GM18505 (cell line): Measurements from ENCODE around the gene GABRR2.
"Not testable (repeated sequence)": the region's sequence is repeated elsewhere in the genome, so short reads cannot be mapped to it uniquely, and the experiment has no call there.

Experiments
- ATAC-seq: cut with Tn5 transposase; IDR thresholded peaks from one replicate; pipeline ENCODE4 v1.9.1; 2021; ENCODE audit not compliant: unreplicated experiment
- POLR2A ChIP-seq: IDR thresholded peaks from 4 replicates; pipeline ENCODE4 v1.6.1; 2011; ENCODE audit warnings: borderline replicate concordance; ENCODE audit not compliant: insufficient read depth, insufficient read length; ENCODE audit errors: extremely low read depth

The GABRR2 gene

DNA sequence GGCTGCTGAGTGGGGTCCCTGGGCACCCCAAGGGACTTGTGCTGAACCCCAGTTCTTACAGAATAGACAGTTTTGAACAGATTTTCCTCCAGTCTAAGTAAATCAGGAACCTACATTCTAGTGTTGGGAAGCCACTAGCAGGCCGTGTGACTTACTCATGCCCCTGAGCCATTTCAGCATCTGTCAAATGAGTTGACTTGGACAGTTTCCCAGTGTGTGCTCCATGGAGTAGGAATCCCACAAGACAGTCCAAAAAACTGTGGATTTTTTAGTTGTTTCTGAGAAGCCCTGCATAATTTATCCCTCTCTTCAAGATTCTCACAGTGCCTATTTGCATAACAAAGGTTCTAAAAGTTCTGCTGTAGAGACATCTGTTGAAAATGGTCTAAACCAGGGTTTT, 2.1 kb downstream of the GABRR2 start:
- no peak for ATAC-seq

GRCh38 chr6:89311853-89312531, 3.1 kb downstream of the GABRR2 start:
- no peak for ATAC-seq
- TF ChIP-seq POLR2A: no peak

More for the DNA sequence above, 2.1 kb downstream of the GABRR2 start:
- no peak for TF ChIP-seq POLR2A

DNA sequence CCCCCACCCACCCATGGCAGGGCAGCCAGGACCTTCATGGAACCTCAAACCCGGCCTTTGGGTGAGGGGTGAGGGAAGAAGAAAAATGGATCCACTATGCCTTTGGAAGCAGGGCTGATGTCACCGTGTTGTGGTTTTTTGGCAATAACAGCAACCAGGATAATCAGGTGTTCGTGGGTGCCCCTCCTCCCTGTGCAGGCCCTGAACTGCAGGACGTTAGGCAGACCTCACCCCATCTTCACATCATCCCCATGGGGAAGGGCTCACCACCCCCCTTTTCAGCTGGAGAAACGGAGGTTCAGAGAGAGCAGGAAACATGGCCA, 3.6 kb downstream of the GABRR2 start:
- no peak for ATAC-seq

GRCh38 chr6:89310929-89311328, 4.2 kb downstream of the GABRR2 start:
- no peak for TF ChIP-seq POLR2A
- ATAC-seq: no peak

More for the DNA sequence above, 3.6 kb downstream of the GABRR2 start:
- TF ChIP-seq POLR2A: no peak

GRCh38 chr6:89308525-89309395, 6.3 kb downstream of the GABRR2 start:
- no peak for TF ChIP-seq POLR2A
- ATAC-seq: no peak

GRCh38 chr6:89304517-89304916, 10.6 kb downstream of the GABRR2 start:
- not testable (repeated sequence) for ATAC-seq

DNA sequence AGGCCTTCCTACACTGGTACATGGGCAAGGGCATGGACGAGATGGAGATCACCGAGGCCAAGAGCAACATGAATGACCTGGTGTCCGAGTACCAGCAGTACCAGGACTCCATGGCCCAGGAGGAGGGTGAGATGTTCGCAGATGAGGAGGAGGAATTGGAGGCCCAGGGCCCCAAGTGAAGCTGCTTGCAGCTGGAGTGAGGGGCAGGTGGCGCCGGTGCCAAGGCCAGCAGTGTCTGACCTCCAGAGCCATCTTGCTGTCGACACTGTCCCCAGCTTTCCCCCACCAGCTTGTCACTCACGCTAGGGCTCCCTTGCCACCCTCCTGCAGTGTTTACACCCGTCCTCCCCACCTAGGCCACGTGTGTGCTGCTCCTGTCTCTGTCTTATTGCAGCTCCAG, 12.2 kb downstream of the GABRR2 start:
- TF ChIP-seq POLR2A: no peak
- ATAC-seq: no peak

DNA sequence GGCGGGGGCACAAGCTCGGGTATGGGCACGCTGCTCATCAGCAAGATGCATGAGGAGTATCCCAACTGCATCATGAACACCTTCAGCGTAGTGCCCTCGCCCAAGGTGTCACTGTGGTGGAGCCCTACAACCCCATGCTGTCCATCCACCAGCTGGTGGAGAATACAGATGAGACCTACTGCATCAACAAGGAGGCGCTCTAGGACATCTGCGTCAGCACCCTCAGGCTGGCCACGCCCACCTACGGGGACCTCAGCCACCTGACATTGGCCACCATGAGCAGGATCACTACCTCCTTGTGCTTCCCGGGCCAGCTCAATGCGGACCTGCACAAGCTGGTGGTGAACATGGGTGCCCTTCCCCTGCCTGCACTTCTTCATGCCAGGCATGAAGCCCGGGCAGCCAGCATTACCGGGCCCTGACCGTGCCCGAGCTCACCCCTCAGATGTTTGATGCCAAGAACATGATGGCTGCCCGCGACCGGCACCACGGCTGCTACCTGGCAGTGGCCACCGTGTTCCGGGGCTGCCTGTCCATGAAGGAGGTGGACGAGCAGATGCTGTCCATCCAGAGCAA, 12.8 kb downstream of the GABRR2 start:
- no peak for TF ChIP-seq POLR2A

DNA sequence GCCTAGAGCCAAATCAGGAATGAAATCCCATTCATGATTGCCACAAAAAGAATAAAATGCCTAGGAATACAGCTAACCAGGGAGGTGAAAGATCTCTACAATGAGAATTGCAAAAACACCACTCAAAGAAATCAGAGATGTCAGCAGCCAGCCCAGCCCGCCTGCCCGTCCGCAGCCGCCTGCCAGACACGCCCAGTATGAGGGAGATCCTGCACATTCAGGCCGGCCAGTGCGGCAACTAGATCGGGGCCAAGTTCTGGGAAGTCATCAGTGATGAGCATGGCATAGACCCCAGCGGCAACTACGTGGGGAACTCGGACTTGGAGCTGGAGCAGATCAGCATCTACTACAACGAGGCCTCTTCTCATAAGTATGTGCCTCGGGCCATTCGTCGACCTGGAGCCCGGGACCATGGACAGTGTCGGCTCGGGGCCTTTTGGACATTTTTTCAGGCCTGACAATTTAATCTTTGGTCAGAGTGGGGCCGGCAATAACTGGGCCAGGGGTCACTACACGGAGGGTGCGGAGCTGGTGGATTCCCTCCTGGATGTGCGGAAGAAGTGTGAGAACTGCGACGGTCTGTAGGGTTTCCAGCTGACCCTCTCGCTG, 13.4 kb downstream of the GABRR2 start:
- no peak for TF ChIP-seq POLR2A
- no peak for ATAC-seq

More for the DNA sequence above, 12.8 kb downstream of the GABRR2 start:
- no peak for ATAC-seq

GRCh38 chr6:89299466-89299850, 15.6 kb downstream of the GABRR2 start:
- TF ChIP-seq POLR2A: no peak
- no peak for ATAC-seq

DNA sequence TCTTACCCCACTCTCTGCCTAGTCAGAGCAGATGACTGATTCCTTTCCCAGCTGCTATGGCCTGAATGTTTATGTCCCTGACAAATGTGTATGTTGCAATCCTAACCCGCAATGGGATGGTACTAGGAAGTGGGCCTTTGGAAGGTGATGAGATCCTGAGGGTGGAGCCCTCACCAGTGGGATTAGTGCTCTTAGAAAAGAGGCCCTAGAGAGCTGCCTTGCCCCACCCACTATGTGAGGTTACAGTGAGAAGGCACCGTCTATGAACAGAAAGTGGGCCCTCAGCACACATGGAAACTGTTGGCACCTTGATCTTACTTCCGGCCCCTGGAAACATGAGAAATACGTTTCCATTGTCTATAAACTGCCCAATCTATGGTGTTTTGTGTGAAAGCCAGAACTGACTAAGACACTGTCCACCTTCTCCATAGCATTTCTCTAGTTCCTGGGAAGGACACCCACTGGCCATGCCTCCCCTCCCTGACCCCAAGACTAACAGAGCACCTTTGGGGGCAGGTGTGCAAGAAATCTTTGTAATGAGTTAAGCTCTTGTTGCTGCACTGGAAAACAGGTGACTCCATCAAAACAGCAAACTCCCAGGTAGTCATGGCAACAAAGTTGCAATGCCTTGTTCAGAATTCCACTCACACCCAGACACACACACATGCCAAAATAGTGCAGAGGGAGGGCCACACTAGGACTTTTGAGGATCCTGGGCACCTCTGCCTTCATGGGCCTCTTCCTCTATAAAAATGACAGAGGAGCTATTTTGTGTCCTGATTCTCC, 16.2 kb downstream of the GABRR2 start:
- ATAC-seq: no peak
- TF ChIP-seq POLR2A: no peak

DNA sequence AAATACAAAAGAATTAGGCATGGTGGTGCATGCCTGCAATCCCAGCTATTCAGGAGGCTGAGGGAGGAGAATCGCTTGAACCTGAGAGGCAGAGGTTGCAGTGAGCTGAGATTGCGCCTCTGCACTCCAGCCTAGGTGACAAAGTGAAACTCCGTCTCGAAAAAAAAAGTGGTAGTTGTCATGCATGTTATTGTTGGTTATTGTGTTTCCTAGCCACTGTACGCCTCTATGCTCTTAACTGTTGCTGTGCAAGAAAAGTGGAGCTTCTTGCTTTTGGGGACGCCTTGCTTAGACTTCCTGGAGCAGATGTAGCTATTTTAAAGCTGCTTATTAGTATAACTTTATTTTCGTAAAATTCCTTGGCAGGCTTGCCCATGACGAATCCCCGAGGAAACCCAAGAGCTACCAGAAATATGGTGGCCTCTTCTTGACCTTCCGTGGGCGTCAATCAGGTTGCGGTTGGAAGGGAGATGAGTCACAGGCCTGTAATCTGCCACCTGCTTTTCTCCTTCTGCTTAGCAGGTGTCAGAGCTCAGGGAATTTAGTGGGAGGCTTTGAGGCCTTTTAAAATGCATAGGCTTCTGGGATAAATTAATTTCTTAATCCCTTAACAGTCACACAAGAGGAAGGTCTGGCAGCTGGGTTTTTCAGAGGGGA, 17.3 kb downstream of the GABRR2 start:
- no peak for TF ChIP-seq POLR2A
- ATAC-seq: peak; percentile 97

DNA sequence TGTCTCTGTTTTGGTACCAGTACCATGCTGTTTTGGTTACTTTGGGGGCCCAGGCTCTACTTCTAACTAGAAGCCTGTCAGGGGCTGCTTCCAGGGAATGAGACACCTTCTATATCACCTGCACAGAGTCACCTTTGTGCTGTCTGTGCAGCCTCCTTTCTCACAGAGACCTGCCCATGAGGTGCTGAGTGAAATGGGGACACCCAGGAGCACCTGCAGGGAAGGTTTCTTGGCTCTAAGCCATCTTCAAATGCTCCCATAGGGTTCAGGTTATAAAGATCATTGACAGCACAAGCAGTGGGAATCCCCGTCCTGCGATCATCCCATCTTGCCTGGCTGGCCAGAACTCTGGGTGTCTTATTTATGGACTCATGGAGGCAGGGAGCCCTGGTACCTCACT, 19.1 kb downstream of the GABRR2 start:
- TF ChIP-seq POLR2A: no peak
- ATAC-seq: no peak

- not testable (repeated sequence) for ATAC-seq
Measured at GRCh38 chr6:89295116-89295515, 20.0 kb downstream of the GABRR2 start.
